IPS DF 4.7 (cell line): Measurements from ENCODE around the gene POU2AF1.

Experiments used
- DNase-seq: peaks from one replicate; pipeline ENCODE4 v3.0.0-alpha.2; 2013; ENCODE audit warnings: low spot score; ENCODE audit errors: extremely low read depth

Gene POU2AF1

GRCh38 chr11:111378861-111379601 lies at the start of gene POU2AF1:
Gene POU2AF1 (minus strand): TSS chr11:111379275. CDS start chr11:111379177, 98 bp downstream.
- DNase-seq = no peak

GRCh38 chr11:111428113-111428876 lies 49.2 kb upstream of the POU2AF1 start:
- DNase-seq = no peak

- DNase-seq = no peak
Observed at GRCh38 chr11:111427471-111427912, 48.4 kb upstream of the POU2AF1 start.

- no peak for DNase-seq
Observed at GRCh38 chr11:111426617-111427016, 47.5 kb upstream of the POU2AF1 start.

- no peak for DNase-seq
Observed at GRCh38 chr11:111423250-111423615, 44.2 kb upstream of the POU2AF1 start.

GRCh38 chr11:111422494-111423249 lies 43.6 kb upstream of the POU2AF1 start:
- peak; percentile 41 for DNase-seq

- DNase-seq = no peak
Observed at GRCh38 chr11:111421251-111421650, 42.2 kb upstream of the POU2AF1 start.

GRCh38 chr11:111419641-111420327 lies 40.7 kb upstream of the POU2AF1 start:
- DNase-seq = no peak

GRCh38 chr11:111419181-111419580 lies 40.1 kb upstream of the POU2AF1 start:
- no peak for DNase-seq

- DNase-seq = no peak
Observed at GRCh38 chr11:111418436-111418787, 39.3 kb upstream of the POU2AF1 start.

- no peak for DNase-seq
Observed at GRCh38 chr11:111417766-111418435, 38.8 kb upstream of the POU2AF1 start.

GRCh38 chr11:111417011-111417765 lies 38.1 kb upstream of the POU2AF1 start:
- DNase-seq = no peak

GRCh38 chr11:111416231-111416960 lies 37.3 kb upstream of the POU2AF1 start:
- DNase-seq = no peak

- no peak for DNase-seq
Observed at GRCh38 chr11:111414936-111415335, 35.9 kb upstream of the POU2AF1 start.

GRCh38 chr11:111414267-111414931 lies 35.3 kb upstream of the POU2AF1 start:
- no peak for DNase-seq

GRCh38 chr11:111413849-111414248 lies 34.8 kb upstream of the POU2AF1 start:
- DNase-seq = no peak

GRCh38 chr11:111412293-111412692 lies 33.2 kb upstream of the POU2AF1 start:
- DNase-seq = no peak

- DNase-seq = no peak
Observed at GRCh38 chr11:111411456-111411855, 32.4 kb upstream of the POU2AF1 start.

GRCh38 chr11:111410951-111411350 lies 31.9 kb upstream of the POU2AF1 start:
- DNase-seq = no peak
